HUES64 (cell line): ENCODE data around the gene PPP1R12A.
"Not testable (repeated sequence)": the region's sequence is repeated elsewhere in the genome, so short reads cannot be mapped to it uniquely, and the experiment has no call there.

Experiments
- H3K27ac ChIP-seq: 2 replicates; pipeline ENCODE4 v1.7.0; 2013; ENCODE audit warnings: low read depth, low read length, inconsistent platforms
- H3K27me3 ChIP-seq: 2 replicates; pipeline ENCODE4 v1.6.1; 2013; ENCODE audit warnings: mild to moderate bottlenecking, low read length; ENCODE audit not compliant: insufficient read depth
- H3K36me3 ChIP-seq: 2 replicates; pipeline ENCODE4 v1.6.1; 2013; ENCODE audit warnings: mild to moderate bottlenecking, low read length; ENCODE audit not compliant: insufficient read depth
- H3K4me1 ChIP-seq: 2 replicates; pipeline ENCODE4 v1.6.1; 2013; ENCODE audit warnings: mild to moderate bottlenecking, low read length, moderate library complexity; ENCODE audit not compliant: insufficient read depth
- H3K4me3 ChIP-seq: 2 replicates; pipeline ENCODE4 v1.5.1; 2013; ENCODE audit warnings: mild to moderate bottlenecking, low read length, moderate library complexity
- H3K9ac ChIP-seq: 2 replicates; pipeline ENCODE4 v1.6.1; 2013; ENCODE audit warnings: mild to moderate bottlenecking, low read depth, low read length
- H3K9me3 ChIP-seq: 2 replicates; pipeline ENCODE4 v1.6.1; 2013; ENCODE audit warnings: low read depth, low read length; ENCODE audit not compliant: insufficient read depth
- WGBS: fragments of 150-250, 120-280 bp; methylation state at CpG from one replicate; pipeline ENCODE4 v1.1.7; 2013; ENCODE audit warnings: missing lambda C conversion rate; 5-methylcytosine and 5-hydroxymethylcytosine counted together

Gene PPP1R12A

DNA sequence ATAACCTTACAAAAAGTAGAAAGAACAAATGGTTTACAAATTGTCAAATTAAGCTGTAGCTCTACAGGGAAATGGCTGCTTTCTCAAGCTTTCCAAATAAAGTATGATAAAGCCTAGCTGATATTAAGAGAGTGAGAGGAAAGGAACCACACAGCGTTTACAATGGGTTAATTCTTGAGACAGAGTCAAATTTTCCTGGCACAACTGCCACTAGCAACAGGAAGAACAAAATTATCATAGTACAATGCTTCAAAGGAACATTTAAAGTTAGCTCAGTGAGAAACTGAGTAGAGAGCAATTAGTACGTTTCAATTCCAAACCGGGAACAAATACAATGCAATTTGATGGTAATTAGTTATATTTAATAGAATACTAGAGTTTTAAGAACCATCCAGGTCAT, 116.0 kb downstream of the PPP1R12A start:
- Histone ChIP-seq H3K27me3 (no peaks in the 10 kb centered on the region), H3K9me3 (no peaks in the 10 kb centered on the region), H3K4me3 (no peak overlapping the region), H3K27ac (no peak overlapping the region), H3K4me1 (no peaks in the 10 kb centered on the region), H3K9ac (no peak overlapping the region), H3K36me3 (peaks cover 65% of the 10 kb centered on the region)
- WGBS, result 93% methylated on average over 3 of the region's 3 CpGs

DNA sequence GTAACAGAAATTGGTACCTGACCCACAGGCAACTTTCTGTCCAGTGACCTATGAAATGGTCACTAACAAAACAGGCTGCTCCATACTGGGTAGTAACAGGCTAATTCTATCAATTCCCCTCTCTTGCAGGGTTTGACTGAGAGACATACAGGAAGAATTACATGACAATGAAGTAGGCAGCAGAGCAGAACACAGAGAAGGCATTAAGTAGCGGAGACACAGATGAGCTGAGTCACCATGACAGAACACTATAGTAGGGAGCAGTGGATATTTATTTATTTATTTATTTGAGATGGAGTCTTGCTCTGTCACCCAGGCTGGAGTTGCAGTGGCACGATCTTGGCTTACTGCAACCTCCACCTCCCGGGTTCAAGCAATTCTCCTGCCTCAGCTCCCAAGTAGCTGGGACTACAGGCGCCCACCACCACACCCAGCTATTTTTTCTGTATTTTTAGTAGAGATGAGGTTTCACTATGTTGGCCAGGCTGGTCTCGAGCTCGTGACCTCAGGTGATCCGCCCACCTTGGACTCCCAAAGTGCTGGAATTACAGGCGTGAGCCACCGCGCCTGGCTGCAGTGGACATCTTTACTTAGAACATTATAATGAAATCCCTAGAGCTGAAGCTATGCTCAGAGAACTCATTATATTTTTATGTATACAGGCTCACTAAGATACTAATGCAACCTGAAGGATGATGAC, 150.4 kb downstream of the PPP1R12A start:
- H3K27ac ChIP-seq, result peak overlapping the region; percentile 76
- WGBS, result 80% methylated on average over 9 of the region's 10 CpGs
- H3K36me3 ChIP-seq, result peaks cover 73% of the 10 kb centered on the region

DNA sequence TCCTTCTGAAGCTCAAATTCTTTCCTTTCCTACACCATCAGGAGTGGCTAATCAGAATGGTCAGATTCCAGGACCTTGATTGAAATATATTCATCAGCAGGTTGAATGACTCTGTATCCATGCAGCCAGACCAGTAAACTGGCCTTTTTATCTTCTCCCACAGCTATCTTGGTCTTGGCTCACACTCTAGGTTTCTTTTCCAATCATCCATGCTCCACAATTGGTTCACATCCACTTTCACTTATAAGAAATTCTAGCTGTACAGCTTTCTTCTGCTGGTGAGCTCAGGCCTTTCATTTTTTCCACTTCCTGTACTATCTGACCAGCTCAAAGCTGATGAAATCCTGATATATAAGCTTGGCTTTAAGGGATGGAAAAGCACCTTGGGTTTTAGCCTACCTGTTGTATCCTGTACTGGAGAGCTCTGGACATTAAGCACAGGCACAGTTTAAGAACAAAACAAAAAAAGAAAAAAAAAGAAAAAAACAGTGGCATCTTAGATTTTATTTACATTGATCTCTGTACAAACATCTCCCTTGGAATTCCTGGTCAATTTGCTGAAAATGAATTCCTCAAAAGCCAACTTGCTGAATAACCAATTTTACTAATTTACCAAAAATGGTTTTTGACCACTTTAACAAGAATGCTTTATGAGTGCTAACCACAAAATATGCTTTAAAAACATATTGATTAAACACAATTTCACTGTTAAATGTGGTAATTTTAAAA, 152.6 kb downstream of the PPP1R12A start:
- H3K4me3 ChIP-seq, result no peak overlapping the region
- H3K36me3 ChIP-seq, result peaks cover 72% of the 10 kb centered on the region
- no peaks in the 10 kb centered on the region for H3K27me3 ChIP-seq
- H3K27ac ChIP-seq, result no peak overlapping the region
- no peaks in the 10 kb centered on the region for H3K9me3 ChIP-seq
- H3K4me1 ChIP-seq, result peaks cover 40% of the 10 kb centered on the region
- no peak overlapping the region for H3K9ac ChIP-seq

More for the DNA sequence above, 150.4 kb downstream of the PPP1R12A start:
- H3K27me3 ChIP-seq, H3K4me3 ChIP-seq, H3K9me3 ChIP-seq: not testable (repeated sequence)
- H3K4me1 ChIP-seq, result peaks cover 40% of the 10 kb centered on the region
- peak overlapping the region; percentile 51; the same call in 1 of the 2 replicates for H3K9ac ChIP-seq

DNA sequence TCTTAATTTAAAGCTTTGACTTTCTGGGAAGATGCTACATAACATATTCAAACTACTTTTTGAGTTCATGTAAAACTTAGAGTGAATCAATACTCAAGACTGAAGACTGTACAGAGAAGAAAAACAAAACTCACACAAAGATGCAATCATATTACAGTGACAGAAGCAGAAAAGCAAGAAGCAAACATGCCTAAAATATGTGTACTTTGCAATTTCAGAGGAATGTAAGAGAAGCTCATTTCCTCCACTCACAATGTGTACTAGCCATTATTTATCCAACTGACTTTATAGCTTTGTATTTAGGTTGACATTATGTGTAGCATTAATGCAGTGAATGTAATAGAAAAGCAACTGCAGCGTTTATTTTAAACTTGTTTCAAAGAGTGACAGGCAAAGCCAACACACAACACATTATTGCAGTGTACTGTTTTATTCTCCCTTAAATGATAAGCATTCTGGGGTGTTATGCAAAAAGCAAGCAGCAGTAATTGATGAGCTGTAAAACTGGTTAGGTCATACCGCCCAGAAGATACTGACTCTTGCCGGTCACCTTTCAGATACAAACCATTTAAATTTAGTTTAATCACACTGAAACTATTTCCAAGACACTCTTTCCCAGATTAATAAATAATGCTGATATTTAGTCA, 156.0 kb downstream of the PPP1R12A start:
- WGBS, result 100% methylated on average over 2 of the region's 3 CpGs
- peaks cover 79% of the 10 kb centered on the region for H3K36me3 ChIP-seq
- no peak overlapping the region for H3K4me3 ChIP-seq
- no peak overlapping the region for H3K27ac ChIP-seq
- H3K27me3 ChIP-seq, result no peaks in the 10 kb centered on the region
- no peaks in the 10 kb centered on the region for H3K9me3 ChIP-seq
- peaks cover 10% of the 10 kb centered on the region for H3K4me1 ChIP-seq
- no peak overlapping the region for H3K9ac ChIP-seq

DNA sequence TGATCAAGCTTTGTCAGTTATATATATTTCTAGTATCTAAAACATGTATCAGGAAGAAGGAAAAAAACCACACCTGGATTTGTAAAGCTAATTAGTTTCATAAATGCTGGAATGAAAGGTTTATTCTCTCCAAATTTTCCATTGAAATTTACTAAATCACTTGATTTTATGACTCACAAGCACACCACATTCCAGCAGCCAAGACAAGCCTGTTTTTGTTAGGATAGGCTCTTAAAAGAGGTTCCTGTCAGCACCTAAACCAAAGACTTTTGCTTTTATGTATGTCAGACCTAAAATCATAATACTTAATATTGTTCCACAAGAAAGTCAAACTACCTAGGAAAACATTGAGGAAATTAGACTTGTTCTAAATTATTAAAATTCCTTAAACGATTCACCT, 158.8 kb downstream of the PPP1R12A start:
- no peak overlapping the region for H3K9ac ChIP-seq
- WGBS, result no CpG with 5 or more reads among the region's 1 CpG
- no peaks in the 10 kb centered on the region for H3K27me3 ChIP-seq
- H3K4me3 ChIP-seq, result no peak overlapping the region
- 0 out of 2 replicates have a peak, but pooled peaks cover 3% of the 10 kb centered on the region for H3K4me1 ChIP-seq
- H3K36me3 ChIP-seq, result peaks cover 69% of the 10 kb centered on the region
- H3K27ac ChIP-seq, result no peak overlapping the region
- H3K9me3 ChIP-seq, result no peaks in the 10 kb centered on the region

DNA sequence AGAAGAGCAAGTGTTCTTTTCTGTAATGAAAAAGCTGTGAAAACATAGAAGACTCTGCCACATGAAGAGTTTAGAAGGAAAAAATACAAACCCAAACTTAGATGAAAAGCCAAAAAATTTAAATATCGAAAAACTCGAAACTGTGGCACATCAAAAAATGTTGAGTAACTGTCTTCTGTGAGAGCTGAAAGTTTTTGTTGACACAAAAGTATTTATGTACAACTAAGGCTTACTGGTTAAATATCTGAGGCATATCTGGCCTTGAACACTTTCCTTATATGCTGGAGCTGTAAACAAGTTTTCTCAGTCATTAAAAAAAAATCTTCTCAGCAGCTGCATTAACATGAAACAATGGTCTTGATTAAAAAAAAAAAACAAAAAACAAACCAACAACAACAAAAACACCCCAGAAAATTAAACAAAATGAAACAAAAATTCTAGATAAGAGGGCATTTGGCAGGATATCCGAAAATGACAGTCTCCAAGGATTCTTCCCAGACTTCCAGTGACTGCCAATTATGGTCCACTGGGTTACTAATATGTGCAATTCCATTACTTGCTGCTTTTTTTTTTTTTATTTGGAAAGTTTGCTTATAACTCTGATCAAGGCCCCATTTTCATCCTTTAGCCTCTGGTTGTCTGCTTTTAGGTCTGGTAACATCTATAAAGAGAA, 159.4 kb downstream of the PPP1R12A start:
- Histone ChIP-seq H3K9ac (no peak overlapping the region), H3K36me3 (peaks cover 63% of the 10 kb centered on the region), H3K27me3 (no peaks in the 10 kb centered on the region), H3K9me3 (no peaks in the 10 kb centered on the region), H3K4me3 (no peak overlapping the region), H3K4me1 (0 out of 2 replicates have a peak, but pooled peaks cover 3% of the 10 kb centered on the region), H3K27ac (no peak overlapping the region)
- WGBS, result 97% methylated on average over 3 of the region's 3 CpGs

DNA sequence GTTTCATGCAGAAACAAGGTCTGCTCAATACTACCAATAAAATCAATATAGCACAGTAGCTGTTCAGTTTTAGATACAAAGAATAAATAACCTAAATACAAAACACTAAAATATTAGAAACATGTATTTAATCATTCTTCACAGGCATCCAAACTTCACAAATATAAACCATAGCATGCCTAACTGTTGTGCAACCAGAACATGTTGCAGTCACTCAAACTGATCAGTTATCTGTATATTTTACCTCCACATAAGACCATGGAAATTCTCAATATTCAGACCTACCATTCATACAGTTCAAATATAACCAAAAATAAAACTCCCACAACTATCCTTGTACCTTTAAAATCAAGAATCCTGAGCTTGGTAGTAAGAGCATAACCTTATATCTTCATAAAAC, 161.0 kb downstream of the PPP1R12A start:
- H3K27me3 ChIP-seq, result no peaks in the 10 kb centered on the region
- no peaks in the 10 kb centered on the region for H3K9me3 ChIP-seq
- H3K4me1 ChIP-seq, result 0 out of 2 replicates have a peak, but pooled peaks cover 3% of the 10 kb centered on the region
- no peak overlapping the region for H3K27ac ChIP-seq
- H3K36me3 ChIP-seq, result peaks cover 47% of the 10 kb centered on the region
- H3K4me3 ChIP-seq, result no peak overlapping the region
- H3K9ac ChIP-seq, result no peak overlapping the region

DNA sequence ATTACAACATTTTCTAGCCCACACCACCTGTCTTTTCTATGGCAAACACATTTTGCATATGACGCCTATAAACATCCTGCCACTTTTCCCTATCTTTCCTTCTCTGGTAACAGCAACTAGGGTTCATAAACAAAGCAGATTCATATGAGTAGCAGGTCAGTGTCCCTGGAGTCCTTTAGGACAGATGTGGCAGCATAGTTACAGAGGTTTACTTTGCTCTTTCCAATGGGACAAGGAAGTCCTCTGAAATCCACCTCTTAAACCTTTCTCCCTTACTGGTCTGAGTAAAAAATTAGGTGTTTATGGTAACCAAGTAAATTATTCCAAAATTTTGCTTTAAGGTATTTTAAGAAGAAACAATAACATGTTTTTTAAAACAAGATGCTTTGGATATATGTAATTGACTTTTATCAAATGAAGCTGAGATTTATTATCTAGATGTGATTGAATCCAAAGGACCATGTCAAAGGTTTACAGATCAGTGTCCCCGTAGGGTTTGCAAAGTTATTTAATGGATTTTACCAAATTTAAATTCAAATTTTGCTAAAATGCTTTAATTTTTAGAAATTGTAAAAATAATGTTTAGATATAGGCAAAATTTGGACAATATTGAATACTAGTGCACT, 164.9 kb downstream of the PPP1R12A start:
- Histone ChIP-seq H3K9me3 (no peaks in the 10 kb centered on the region), H3K27me3 (no peaks in the 10 kb centered on the region), H3K9ac (no peak overlapping the region), H3K27ac (no peak overlapping the region), H3K36me3 (peaks cover 15% of the 10 kb centered on the region), H3K4me1 (no peaks in the 10 kb centered on the region), H3K4me3 (no peak overlapping the region)
- WGBS, result 97% methylated on average over 2 of the region's 2 CpGs

DNA sequence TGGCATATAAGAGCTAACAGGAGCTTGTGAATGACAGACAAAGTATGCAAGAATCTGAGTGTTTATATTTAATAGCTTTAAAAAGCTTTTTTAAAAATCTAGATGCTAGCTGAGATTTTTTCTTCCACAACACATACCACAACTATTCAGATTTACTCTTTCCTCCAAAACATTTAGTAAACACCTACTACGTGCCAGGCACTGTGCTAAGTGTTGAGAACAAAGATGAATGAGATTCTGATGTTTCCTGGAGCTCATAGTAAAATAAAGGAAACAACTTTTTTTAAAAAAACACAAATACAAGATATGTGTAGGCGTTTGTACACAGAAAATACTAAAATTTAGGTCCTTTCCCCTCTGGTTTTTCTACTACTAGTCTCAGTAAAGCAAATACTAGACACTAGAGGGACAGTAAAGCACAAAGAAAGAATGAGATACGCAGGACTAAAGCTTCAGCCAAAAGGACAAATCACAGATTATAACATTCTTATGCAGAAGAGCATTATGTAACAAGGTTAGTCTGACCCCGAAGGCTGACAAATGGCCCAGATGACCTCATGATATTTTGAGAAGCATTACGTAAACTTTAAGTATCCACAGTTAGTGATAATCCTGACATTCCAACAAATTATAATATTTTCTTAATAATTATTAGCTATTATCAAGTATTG, 165.6 kb downstream of the PPP1R12A start:
- no peaks in the 10 kb centered on the region for H3K4me1 ChIP-seq
- 98% methylated on average over 4 of the region's 5 CpGs for WGBS
- no peak overlapping the region for H3K27ac ChIP-seq
- no peak overlapping the region for H3K9ac ChIP-seq
- H3K36me3 ChIP-seq, result peaks cover 10% of the 10 kb centered on the region; the same call in 1 of the 2 replicates
- no peak overlapping the region for H3K4me3 ChIP-seq
- H3K9me3 ChIP-seq, result no peaks in the 10 kb centered on the region
- no peaks in the 10 kb centered on the region for H3K27me3 ChIP-seq

DNA sequence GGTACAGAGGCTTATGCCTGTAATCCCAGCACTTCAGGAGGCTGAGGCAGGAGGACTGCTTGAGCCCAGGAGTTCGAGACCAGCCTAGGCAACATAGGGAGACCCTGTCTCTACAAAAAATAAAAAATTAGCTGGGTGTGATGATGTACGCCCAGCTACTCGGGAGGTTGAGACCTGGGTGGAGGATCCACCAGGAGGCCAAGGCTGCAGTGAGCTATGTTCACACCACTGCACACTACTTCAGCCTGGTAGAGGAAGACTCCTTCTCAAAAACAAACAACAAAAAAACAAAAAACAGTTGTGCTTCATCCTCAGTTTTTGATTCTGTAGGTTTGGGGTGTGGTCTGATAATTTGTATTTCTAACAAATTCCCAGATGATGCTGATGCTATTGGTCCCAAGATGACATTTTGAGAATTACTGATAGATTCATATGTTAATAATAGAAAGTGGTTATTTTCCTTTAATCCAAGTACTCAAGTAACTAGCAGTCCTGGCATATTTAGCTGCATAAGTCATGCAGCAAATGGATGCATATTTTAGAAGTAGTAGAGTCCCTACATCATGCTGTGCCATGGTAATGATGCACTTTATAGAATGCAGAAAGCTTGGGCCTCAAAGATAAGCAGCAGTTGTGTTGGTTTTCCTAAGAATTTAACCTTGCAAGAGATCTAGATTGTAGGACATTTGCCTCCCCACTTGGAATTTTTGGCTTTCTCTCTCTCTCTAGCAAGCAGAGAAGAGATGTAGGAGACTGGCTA, 168.0 kb downstream of the PPP1R12A start:
- Histone ChIP-seq H3K9me3 (no peaks in the 10 kb centered on the region), H3K36me3 (no peaks in the 10 kb centered on the region), H3K9ac (no peak overlapping the region), H3K4me3 (no peak overlapping the region), H3K27me3 (no peaks in the 10 kb centered on the region), H3K27ac (no peak overlapping the region), H3K4me1 (no peaks in the 10 kb centered on the region)
- WGBS, result 93% methylated on average over 3 of the region's 3 CpGs
